AG04449 (cell line): ENCODE measurements around the gene RFC2.

Experiments used
- CTCF ChIA-PET: fragments of 350-600 bp; formaldehyde crosslinking; extraction: SDS; loops from one replicate; lab custom pipeline; 2021; ENCODE audit warnings: antibody characterized with exemption; lab: Yijun Ruan, JAX
- POLR2A ChIA-PET: fragments of 400-600, 350-600 bp; formaldehyde crosslinking; extraction: SDS; loops from one replicate; lab custom pipeline; 2020; ENCODE audit warnings: antibody characterized with exemption, inconsistent platforms; lab: Yijun Ruan, JAX
- DNase-seq: peaks from one replicate; pipeline ENCODE4 v3.0.0-alpha.2; 2010; ENCODE audit warnings: low read depth, low spot score
- H3K4me3 ChIP-seq: 2 replicates; pipeline ENCODE4 v1.5.1; 2011; ENCODE audit warnings: low read depth, mild to moderate bottlenecking, control low read depth, low read length
- CTCF ChIP-seq: IDR thresholded peaks from one replicate; pipeline ENCODE4 v1.5.1; 2011; ENCODE audit warnings: mild to moderate bottlenecking, moderate library complexity, low read length, control low read depth, inconsistent platforms; ENCODE audit not compliant: insufficient read depth; ENCODE audit errors: missing control alignments

Gene RFC2

GRCh38 chr7:74218343-74218698, 35.9 kb downstream of the RFC2 start:
- ChIA-PET CTCF (interaction anchor here (3.0 to 28.2 kb wide), 2 partner anchors 12 to 178 kb away, joined by 16 to 809 read pairs; no protein-coding TSS in a partner anchor), POLR2A (no interaction called here)
- no peak overlapping the region for H3K4me3 ChIP-seq
- TF ChIP-seq CTCF: no peak
- no peak for DNase-seq

- POLR2A ChIA-PET: no interaction called here
- H3K4me3 ChIP-seq: no peak overlapping the region
- CTCF ChIA-PET: interaction anchor here (3.0 to 28.2 kb wide), 2 partner anchors 11 to 179 kb away, joined by 16 to 809 read pairs; no protein-coding TSS in a partner anchor
- DNase-seq: no peak
- no peak for TF ChIP-seq CTCF
Measured at GRCh38 chr7:74217455-74218342, 36.5 kb downstream of the RFC2 start.

GRCh38 chr7:74216361-74216761, 37.8 kb downstream of the RFC2 start:
- TF ChIP-seq CTCF: no peak
- ChIA-PET POLR2A (no interaction called here), CTCF (interaction anchor here (0.9 to 28.2 kb wide), 2 partner anchors 10 to 180 kb away, joined by 3 to 809 read pairs; no protein-coding TSS in a partner anchor)
- no peak for DNase-seq
- no peak overlapping the region for H3K4me3 ChIP-seq

GRCh38 chr7:74215921-74216320, 38.3 kb downstream of the RFC2 start:
- ChIA-PET POLR2A (no interaction called here), CTCF (interaction anchor here (0.9 to 28.2 kb wide), 2 partner anchors 10 to 181 kb away, joined by 3 to 809 read pairs; no protein-coding TSS in a partner anchor)
- H3K4me3 ChIP-seq: no peak overlapping the region
- no peak for TF ChIP-seq CTCF
- no peak for DNase-seq

- no peak for DNase-seq
- ChIA-PET POLR2A (no interaction called here), CTCF (interaction anchor here (0.9 to 28.2 kb wide), 3 partner anchors 9 to 181 kb away, joined by 3 to 809 read pairs (median 6); no protein-coding TSS in a partner anchor)
- no peak for TF ChIP-seq CTCF
- H3K4me3 ChIP-seq: no peak overlapping the region
Measured at GRCh38 chr7:74214816-74215630, 39.2 kb downstream of the RFC2 start.
